WTC11 (cell line): ENCODE results near the gene CDK11B.

Experiments used
- CTCF ChIP-seq: fragments of 200-600 bp; IDR thresholded peaks from 2 replicates; pipeline ENCODE4 v1.8.0; 2022; ENCODE audit warnings: antibody characterized with exemption
- FOXP1 ChIP-seq: sonication (generic); formaldehyde crosslinking; IDR thresholded peaks from 2 replicates; pipeline ENCODE4 v1.8.0; 2022; ENCODE audit warnings: missing genetic modification reagents, mild to moderate bottlenecking, moderate library complexity, borderline replicate concordance
- MAX ChIP-seq: sonication (generic); formaldehyde crosslinking; IDR thresholded peaks from 2 replicates; pipeline ENCODE4 v1.8.0; 2022; ENCODE audit warnings: mild to moderate bottlenecking, missing genetic modification reagents
- NR2C2 ChIP-seq: sonication (generic); formaldehyde crosslinking; IDR thresholded peaks from 2 replicates; pipeline ENCODE4 v1.8.0; 2022; ENCODE audit warnings: mild to moderate bottlenecking, missing genetic modification reagents
- TEAD4 ChIP-seq: sonication (generic); formaldehyde crosslinking; IDR thresholded peaks from 2 replicates; pipeline ENCODE4 v1.8.0; 2022; ENCODE audit warnings: mild to moderate bottlenecking, missing genetic modification reagents

- TF ChIP-seq NR2C2 (CRISPR knock-in tag) (no peak), CTCF (no peak), TEAD4 (CRISPR knock-in tag) (no peak), FOXP1 (CRISPR knock-in tag) (no peak), MAX (CRISPR knock-in tag) (peak; percentile 47; the same call in 1 of the 2 replicates)
Measured at GRCh38 chr1:1628754-1629429, 29.9 kb downstream of the CDK11B start.
